IMR-90 (cell line): ENCODE data around the gene HDAC6. TPM values are rescaled to one million over a fixed set of nuclear protein-coding genes. Genes with fewer than 3 reads are reported as not detected.

Source experiments
- ATAC-seq: fragments of 200-7000 bp; cut with Tn5 transposase; 2 replicates; pipeline ENCODE4 v1.9.1; 2020; ENCODE audit warnings: low read depth, mild to moderate bottlenecking, moderate library complexity
- BruUV-seq: library from RNA; stranded (reverse); fragments of 400-500 nt; replicated peaks from 2 replicates; lab custom pipeline; 2021; lab: Mats Ljungman, UMichigan
- CTCF ChIA-PET: fragments of 300-600 bp; formaldehyde crosslinking; extraction: SDS; loops from one replicate; lab custom pipeline; 2021; ENCODE audit warnings: antibody characterized with exemption; lab: Yijun Ruan, JAX
- POLR2A ChIA-PET: fragments of 300-600 bp; sonication (Branson Sonifier 250); formaldehyde crosslinking; loops from one replicate; lab custom pipeline; 2022; ENCODE audit warnings: antibody characterized with exemption; ENCODE audit not compliant: unreplicated experiment; lab: Charles Lee
- DNase-seq: peaks from one replicate; pipeline ENCODE4 v3.0.0; 2013
- H2AFZ ChIP-seq: replicated peaks from 2 replicates; pipeline ENCODE3; 2013; ENCODE audit warnings: low read length, mild to moderate bottlenecking; ENCODE audit not compliant: poor library complexity
- H2AK5ac ChIP-seq: 2 replicates; pipeline ENCODE4 v1.6.1; 2013; ENCODE audit warnings: low read depth, low read length, inconsistent platforms
- H2AK9ac ChIP-seq: replicated peaks from 2 replicates; pipeline ENCODE3; 2013; ENCODE audit warnings: mild to moderate bottlenecking, low read depth, low read length, moderate library complexity; ENCODE audit not compliant: poor library complexity
- H2BK120ac ChIP-seq: 2 replicates; pipeline ENCODE4 v1.6.1; 2013; ENCODE audit warnings: low read depth, low read length, inconsistent platforms
- H2BK15ac ChIP-seq: 3 replicates; pipeline ENCODE4 v1.6.1; 2013; ENCODE audit warnings: low read depth, low read length, inconsistent platforms
- H2BK20ac ChIP-seq: 2 replicates; pipeline ENCODE4 v1.6.1; 2013; ENCODE audit warnings: low read depth, mild to moderate bottlenecking, inconsistent platforms, low read length, moderate library complexity
- H2BK5ac ChIP-seq: 2 replicates; pipeline ENCODE4 v1.6.1; 2013; ENCODE audit warnings: mild to moderate bottlenecking, low read depth, low read length, inconsistent platforms; ENCODE audit not compliant: poor library complexity, severe bottlenecking
- H3K14ac ChIP-seq: replicated peaks from 2 replicates; pipeline ENCODE4 v1.6.1; 2013; ENCODE audit warnings: low read depth, low read length, inconsistent platforms
- H3K18ac ChIP-seq: 2 replicates; pipeline ENCODE4 v1.6.1; 2013; ENCODE audit warnings: low read depth, low read length, control low read depth
- H3K23ac ChIP-seq: 2 replicates; pipeline ENCODE4 v1.6.1; 2013; ENCODE audit warnings: low read depth, low read length, inconsistent platforms
- H3K27ac ChIP-seq: 2 replicates; pipeline ENCODE4 v1.5.1; 2013; ENCODE audit warnings: mild to moderate bottlenecking, control low read depth, low read length; ENCODE audit not compliant: insufficient read depth
- H3K27me3 ChIP-seq: 2 replicates; pipeline ENCODE4 v1.6.1; 2013; ENCODE audit warnings: low read length; ENCODE audit not compliant: control insufficient read depth, insufficient read depth
- H3K36me3 ChIP-seq: 2 replicates; pipeline ENCODE4 v1.6.1; 2013; ENCODE audit warnings: low read length, mixed read lengths; ENCODE audit not compliant: control insufficient read depth, insufficient read depth
- H3K4ac ChIP-seq: 2 replicates; pipeline ENCODE4 v1.6.1; 2013; ENCODE audit warnings: low read depth, low read length, inconsistent platforms
- H3K4me1 ChIP-seq: 2 replicates; pipeline ENCODE4 v1.6.1; 2013; ENCODE audit warnings: low read length, mixed read lengths; ENCODE audit not compliant: control insufficient read depth, insufficient read depth
- H3K4me2 ChIP-seq: 2 replicates; pipeline ENCODE4 v1.6.1; 2013; ENCODE audit warnings: low read depth, mild to moderate bottlenecking, control low read depth, low read length, moderate library complexity
- H3K4me3 ChIP-seq: 2 replicates; pipeline ENCODE4 v1.5.1; 2013; ENCODE audit warnings: low read depth, mild to moderate bottlenecking, control low read depth, low read length, moderate library complexity; ENCODE audit not compliant: insufficient read depth
- H3K56ac ChIP-seq: 2 replicates; pipeline ENCODE4 v1.6.1; 2013; ENCODE audit warnings: low read length, inconsistent platforms; ENCODE audit not compliant: insufficient read depth; ENCODE audit errors: extremely low read depth
- H3K79me1 ChIP-seq, 2 experiments: 2 replicates each; pipeline ENCODE4 v1.6.1; 2013; ENCODE audit warnings: low read length in 2 of 2, inconsistent platforms in 1 of 2, low read depth in 1 of 2
- H3K9ac ChIP-seq: 2 replicates; pipeline ENCODE4 v1.6.1; 2013; ENCODE audit warnings: low read depth, low read length, control low read depth
- H3K9me1 ChIP-seq: 2 replicates; pipeline ENCODE4 v1.6.1; 2013; ENCODE audit warnings: low read length, inconsistent platforms; ENCODE audit not compliant: insufficient read depth
- H3K9me3 ChIP-seq: 2 replicates; pipeline ENCODE4 v1.6.1; 2013; ENCODE audit warnings: low read length; ENCODE audit not compliant: control insufficient read depth, insufficient read depth
- H4K20me1 ChIP-seq: 2 replicates; pipeline ENCODE4 v1.6.1; 2013; ENCODE audit warnings: low read length, inconsistent platforms; ENCODE audit not compliant: insufficient read depth
- H4K5ac ChIP-seq: 2 replicates; pipeline ENCODE4 v1.6.1; 2013; ENCODE audit warnings: mild to moderate bottlenecking, low read depth, low read length, control low read depth
- H4K8ac ChIP-seq, 2 experiments: 2 replicates each; pipeline ENCODE4 v1.6.1; 2013; ENCODE audit warnings: low read depth in 2 of 2, low read length in 2 of 2, control low read depth in 1 of 2, inconsistent platforms in 1 of 2
- H4K91ac ChIP-seq: 2 replicates; pipeline ENCODE4 v1.6.1; 2013; ENCODE audit warnings: low read depth, low read length, inconsistent platforms; ENCODE audit not compliant: insufficient read depth
- CHD1 ChIP-seq: IDR thresholded peaks from 2 replicates; pipeline ENCODE4 v1.6.1; 2012; ENCODE audit warnings: low read depth, low read length, improper control_type of control experiment
- POLR2A ChIP-seq: IDR thresholded peaks from 2 replicates; pipeline ENCODE4 v1.6.1; 2012; ENCODE audit warnings: mild to moderate bottlenecking, low read depth, low read length
- WGBS, 2 experiments: methylation state at CpG; one replicate each; pipeline versions ENCODE4 v1.1.5 to v1.1.7; 2013; ENCODE audit warnings: missing lambda C conversion rate in 2 of 2; ENCODE audit not compliant: insufficient read length in 1 of 2; ENCODE audit errors: extremely low coverage in 2 of 2; 5-methylcytosine and 5-hydroxymethylcytosine counted together
- dilution Hi-C: fragments of 300-500 bp; cut with HindIII; formaldehyde crosslinking; loops from one replicate; pipeline ENCODE4 v1.14.3; 2018; ENCODE audit warnings: low sequenced_read_pairs; ENCODE audit not compliant: unreplicated experiment
- in situ Hi-C: fragments of 300-500 bp; cut with MboI; formaldehyde crosslinking; loops from 3 replicates; pipeline ENCODE4 v1.14.3; 2019; ENCODE audit warnings: low sequenced_read_pairs, inconsistent platforms, mixed read lengths
- intact Hi-C: fragments of 100-400 bp; cut with micrococcal nuclease; formaldehyde crosslinking; loops from 2 replicates; pipeline ENCODE4 v1.10.0; 2022
- polyA plus RNA-seq, 3 experiments: library from polyadenylated mRNA; depleted of rRNA; stranded (reverse); fragments of >200 nt; gene quantifications; 2 replicates each; pipeline ENCODE4 v1.2.3, GENCODE V29; 2012; ENCODE audit warnings: low replicate concordance in 1 of 3
- total RNA-seq: library from RNA; depleted of rRNA; stranded (reverse); fragments of >200 nt; gene quantifications from 2 replicates; pipeline ENCODE4 v1.2.3, GENCODE V29; 2012
- TF ChIP-seq, protein P1 (sequence below): fragments of 150-350 bp; IDR thresholded peaks from 2 replicates; pipeline ENCODE4 v1.6.1; 2016; ENCODE audit warnings: low read depth, mild to moderate bottlenecking, low read length, moderate library complexity, borderline replicate concordance

The HDAC6 gene
- total and polyA plus RNA-seq, 2 of the 4 experiments (the other 2 are of a cell fraction): 16.8 to 26.3 TPM

DNA sequence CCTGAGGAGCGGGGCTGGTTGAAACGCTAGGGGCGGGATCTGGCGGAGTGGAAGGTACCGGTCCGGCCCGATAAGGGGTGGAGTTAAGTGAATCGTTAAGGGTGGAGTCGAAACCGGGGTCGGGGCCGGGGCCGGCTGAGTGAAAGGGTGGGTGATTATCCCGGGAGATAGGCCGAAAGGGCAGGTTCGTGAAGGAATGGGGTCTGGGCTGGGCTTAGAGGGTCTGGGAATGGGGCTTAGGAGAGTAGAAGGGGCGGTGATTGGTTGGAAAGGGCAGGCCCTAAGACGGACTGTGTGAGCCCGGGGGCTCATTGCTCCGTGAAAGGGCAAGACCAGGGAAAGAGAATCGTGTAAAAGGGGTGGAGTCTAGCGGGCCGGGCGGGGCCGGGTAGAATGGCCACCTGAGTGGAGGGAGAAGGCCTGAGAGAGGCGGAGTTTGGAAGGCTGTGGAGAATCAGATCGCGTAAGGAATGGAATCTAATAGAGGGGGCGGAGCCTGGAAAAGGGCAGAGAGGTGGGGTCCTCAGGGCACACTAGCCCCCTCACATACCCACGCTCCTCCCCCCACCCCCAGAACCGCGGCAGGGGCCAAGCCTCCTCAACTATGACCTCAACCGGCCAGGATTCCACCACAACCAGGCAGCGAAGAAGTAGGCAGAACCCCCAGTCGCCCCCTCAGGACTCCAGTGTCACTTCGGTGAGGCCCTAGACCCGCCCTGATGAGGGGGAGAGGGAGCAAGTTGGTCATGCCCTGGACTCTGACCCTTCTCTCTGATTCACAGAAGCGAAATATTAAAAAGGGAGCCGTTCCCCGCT is 430 bp downstream of the HDAC6 start:
- DNase-seq: peak; percentile 60
- Histone ChIP-seq H3K56ac (peak overlapping the region; percentile 87), H3K27me3 (no peaks in the 10 kb centered on the region), H3K23ac (no peak overlapping the region), H3K9me1 (peaks cover 10% of the 10 kb centered on the region; the same call in 1 of the 2 replicates), H3K9ac (peak overlapping the region; percentile 69), H3K4me2 (peak overlapping the region; percentile 32), H3K36me3 (peaks cover 2% of the 10 kb centered on the region; the same call in 1 of the 2 replicates), H3K18ac (peak overlapping the region; percentile 42; the same call in 1 of the 2 replicates), H2BK120ac (no peak overlapping the region), H3K4me1 (0 out of 2 replicates have a peak, but pooled peaks cover 3% of the 10 kb centered on the region), H4K91ac (peak overlapping the region; percentile 19; the same call in 1 of the 2 replicates), H2BK15ac (no peak overlapping the region), H2BK5ac (peak overlapping the region; percentile 66), H2BK20ac (no peak overlapping the region), H3K9me3 (no peaks in the 10 kb centered on the region), H4K5ac (peak overlapping the region; percentile 62), H4K20me1 (no peaks in the 10 kb centered on the region), H3K4me3 (peak overlapping the region; percentile 84), H2AK5ac (peak overlapping the region; percentile 11; the same call in 1 of the 2 replicates), H2AK9ac (peak overlapping the region; percentile 7), H2AFZ (peak overlapping the region; percentile 89), H3K4ac (peak overlapping the region; percentile 65), H3K14ac (peak overlapping the region; percentile 67; the same call in 1 of the 2 replicates), H3K27ac (peak overlapping the region; percentile 81), H4K8ac (peak overlapping the region; percentile 78 to 90), H3K79me1 (peaks cover 0 to 13% of the 10 kb centered on the region in 2 experiments; a peak in 1 of 4 replicates)
- ATAC-seq: peak; percentile 61
- WGBS, 2 experiments: 33% methylated on average over 15 of the region's 40 CpGs; no CpG with 5 or more reads in 1 of the 2 experiments
- dilution Hi-C loops (no loop called here), intact Hi-C loops (loop anchor here (10.0 kb wide), 1 partner anchor 907 kb away; no protein-coding TSS in a partner anchor), in situ Hi-C loops (no loop called here)
- POLR2A ChIA-PET: no interaction called here
- CTCF ChIA-PET: no interaction called here
- BruUV-seq: no TSS peak
- no peak for TF ChIP-seq CHD1
- peak; percentile 63 for TF ChIP-seq POLR2A
- TF ChIP-seq, protein P1, sequence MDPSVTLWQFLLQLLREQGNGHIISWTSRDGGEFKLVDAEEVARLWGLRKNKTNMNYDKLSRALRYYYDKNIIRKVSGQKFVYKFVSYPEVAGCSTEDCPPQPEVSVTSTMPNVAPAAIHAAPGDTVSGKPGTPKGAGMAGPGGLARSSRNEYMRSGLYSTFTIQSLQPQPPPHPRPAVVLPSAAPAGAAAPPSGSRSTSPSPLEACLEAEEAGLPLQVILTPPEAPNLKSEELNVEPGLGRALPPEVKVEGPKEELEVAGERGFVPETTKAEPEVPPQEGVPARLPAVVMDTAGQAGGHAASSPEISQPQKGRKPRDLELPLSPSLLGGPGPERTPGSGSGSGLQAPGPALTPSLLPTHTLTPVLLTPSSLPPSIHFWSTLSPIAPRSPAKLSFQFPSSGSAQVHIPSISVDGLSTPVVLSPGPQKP: no peak
